Measurements from ENCODE around the gene PLEKHA3. TPM values are rescaled to one million over a fixed set of nuclear protein-coding genes. Genes with fewer than 3 reads are reported as not detected.

PLEKHA3 gene
- total and polyA plus RNA-seq, 2 experiments from 2014 or later: 8.8 to 15.2 TPM

DNA sequence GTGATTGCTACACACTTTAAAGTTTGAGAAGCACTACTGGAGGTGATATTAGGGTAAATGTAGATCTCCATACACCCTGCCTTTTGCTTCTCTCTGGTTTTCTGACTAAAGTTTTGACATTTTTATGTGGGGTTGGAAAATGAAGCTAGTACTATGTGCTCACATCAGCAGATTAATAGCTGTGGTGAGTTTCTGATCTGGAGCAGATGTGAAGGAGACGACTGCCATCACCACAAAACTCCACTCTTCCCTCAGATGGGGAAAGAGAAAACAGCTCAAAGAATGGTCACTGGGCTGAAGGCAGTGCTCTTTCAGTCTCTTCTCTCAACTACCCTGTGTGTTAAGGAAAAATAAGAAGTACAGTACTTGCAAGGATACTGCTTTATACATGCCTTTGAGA lies 37.2 kb downstream of the PLEKHA3 start:
- Histone ChIP-seq H4K20me1 (replicated peaks; ENCODE audit: insufficient read depth) (0 out of 2 replicates have a peak, but pooled peaks cover 5% of the 10 kb centered on the region), H3K79me2 (replicated peaks; ENCODE audit: insufficient read depth) (no peaks in the 10 kb centered on the region), H3K4me1 (ENCODE audit: insufficient read depth) (no peaks in the 10 kb centered on the region), H3K27ac (ENCODE audit: low read depth) (no peak overlapping the region), H3K4me3 (no peak overlapping the region), H3K36me3 (ENCODE audit: insufficient read depth) (no peaks in the 10 kb centered on the region), H3F3A (replicated peaks; ENCODE audit: low read depth) (no peaks in the 10 kb centered on the region), H3K4me2 (no peak overlapping the region), H3K27me3 (ENCODE audit: insufficient read depth) (no peaks in the 10 kb centered on the region), H3K9me2 (ENCODE audit: insufficient read depth) (0 out of 2 replicates have a peak, but pooled peaks cover 5% of the 10 kb centered on the region), H2AFZ (no peak overlapping the region)
- no peaks in the 10 kb centered on the region for H3K4me1 Mint-ChIP-seq
- no peak overlapping the region for H3K4me3 Mint-ChIP-seq
- ATAC-seq (no peak), DNase-seq (ENCODE audit: low spot score) (no peak)
- TF ChIP-seq, protein P1, sequence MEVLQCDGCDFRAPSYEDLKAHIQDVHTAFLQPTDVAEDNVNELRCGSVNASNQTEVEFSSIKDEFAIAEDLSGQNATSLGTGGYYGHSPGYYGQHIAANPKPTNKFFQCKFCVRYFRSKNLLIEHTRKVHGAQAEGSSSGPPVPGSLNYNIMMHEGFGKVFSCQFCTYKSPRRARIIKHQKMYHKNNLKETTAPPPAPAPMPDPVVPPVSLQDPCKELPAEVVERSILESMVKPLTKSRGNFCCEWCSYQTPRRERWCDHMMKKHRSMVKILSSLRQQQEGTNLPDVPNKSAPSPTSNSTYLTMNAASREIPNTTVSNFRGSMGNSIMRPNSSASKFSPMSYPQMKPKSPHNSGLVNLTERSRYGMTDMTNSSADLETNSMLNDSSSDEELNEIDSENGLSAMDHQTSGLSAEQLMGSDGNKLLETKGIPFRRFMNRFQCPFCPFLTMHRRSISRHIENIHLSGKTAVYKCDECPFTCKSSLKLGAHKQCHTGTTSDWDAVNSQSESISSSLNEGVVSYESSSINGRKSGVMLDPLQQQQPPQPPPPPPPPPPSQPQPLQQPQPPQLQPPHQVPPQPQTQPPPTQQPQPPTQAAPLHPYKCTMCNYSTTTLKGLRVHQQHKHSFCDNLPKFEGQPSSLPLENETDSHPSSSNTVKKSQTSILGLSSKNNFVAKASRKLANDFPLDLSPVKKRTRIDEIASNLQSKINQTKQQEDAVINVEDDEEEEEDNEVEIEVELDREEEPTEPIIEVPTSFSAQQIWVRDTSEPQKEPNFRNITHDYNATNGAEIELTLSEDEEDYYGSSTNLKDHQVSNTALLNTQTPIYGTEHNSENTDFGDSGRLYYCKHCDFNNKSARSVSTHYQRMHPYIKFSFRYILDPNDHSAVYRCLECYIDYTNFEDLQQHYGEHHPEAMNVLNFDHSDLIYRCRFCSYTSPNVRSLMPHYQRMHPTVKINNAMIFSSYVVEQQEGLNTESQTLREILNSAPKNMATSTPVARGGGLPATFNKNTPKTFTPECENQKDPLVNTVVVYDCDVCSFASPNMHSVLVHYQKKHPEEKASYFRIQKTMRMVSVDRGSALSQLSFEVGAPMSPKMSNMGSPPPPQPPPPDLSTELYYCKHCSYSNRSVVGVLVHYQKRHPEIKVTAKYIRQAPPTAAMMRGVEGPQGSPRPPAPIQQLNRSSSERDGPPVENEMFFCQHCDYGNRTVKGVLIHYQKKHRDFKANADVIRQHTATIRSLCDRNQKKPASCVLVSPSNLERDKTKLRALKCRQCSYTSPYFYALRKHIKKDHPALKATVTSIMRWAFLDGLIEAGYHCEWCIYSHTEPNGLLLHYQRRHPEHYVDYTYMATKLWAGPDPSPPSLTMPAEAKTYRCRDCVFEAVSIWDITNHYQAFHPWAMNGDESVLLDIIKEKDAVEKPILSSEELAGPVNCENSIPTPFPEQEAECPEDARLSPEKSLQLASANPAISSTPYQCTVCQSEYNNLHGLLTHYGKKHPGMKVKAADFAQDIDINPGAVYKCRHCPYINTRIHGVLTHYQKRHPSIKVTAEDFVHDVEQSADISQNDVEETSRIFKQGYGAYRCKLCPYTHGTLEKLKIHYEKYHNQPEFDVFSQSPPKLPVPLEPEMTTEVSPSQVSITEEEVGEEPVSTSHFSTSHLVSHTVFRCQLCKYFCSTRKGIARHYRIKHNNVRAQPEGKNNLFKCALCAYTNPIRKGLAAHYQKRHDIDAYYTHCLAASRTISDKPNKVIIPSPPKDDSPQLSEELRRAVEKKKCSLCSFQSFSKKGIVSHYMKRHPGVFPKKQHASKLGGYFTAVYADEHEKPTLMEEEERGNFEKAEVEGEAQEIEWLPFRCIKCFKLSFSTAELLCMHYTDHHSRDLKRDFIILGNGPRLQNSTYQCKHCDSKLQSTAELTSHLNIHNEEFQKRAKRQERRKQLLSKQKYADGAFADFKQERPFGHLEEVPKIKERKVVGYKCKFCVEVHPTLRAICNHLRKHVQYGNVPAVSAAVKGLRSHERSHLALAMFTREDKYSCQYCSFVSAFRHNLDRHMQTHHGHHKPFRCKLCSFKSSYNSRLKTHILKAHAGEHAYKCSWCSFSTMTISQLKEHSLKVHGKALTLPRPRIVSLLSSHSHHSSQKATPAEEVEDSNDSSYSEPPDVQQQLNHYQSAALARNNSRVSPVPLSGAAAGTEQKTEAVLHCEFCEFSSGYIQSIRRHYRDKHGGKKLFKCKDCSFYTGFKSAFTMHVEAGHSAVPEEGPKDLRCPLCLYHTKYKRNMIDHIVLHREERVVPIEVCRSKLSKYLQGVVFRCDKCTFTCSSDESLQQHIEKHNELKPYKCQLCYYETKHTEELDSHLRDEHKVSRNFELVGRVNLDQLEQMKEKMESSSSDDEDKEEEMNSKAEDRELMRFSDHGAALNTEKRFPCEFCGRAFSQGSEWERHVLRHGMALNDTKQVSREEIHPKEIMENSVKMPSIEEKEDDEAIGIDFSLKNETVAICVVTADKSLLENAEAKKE (CRISPR knock-in tag; IDR thresholded peaks at IDR 0.05): no peak
- TF ChIP-seq ZNF331 (CRISPR knock-in tag; IDR thresholded peaks at IDR 0.05; ENCODE audit: low read depth): no peak
- TF ChIP-seq, protein P2, sequence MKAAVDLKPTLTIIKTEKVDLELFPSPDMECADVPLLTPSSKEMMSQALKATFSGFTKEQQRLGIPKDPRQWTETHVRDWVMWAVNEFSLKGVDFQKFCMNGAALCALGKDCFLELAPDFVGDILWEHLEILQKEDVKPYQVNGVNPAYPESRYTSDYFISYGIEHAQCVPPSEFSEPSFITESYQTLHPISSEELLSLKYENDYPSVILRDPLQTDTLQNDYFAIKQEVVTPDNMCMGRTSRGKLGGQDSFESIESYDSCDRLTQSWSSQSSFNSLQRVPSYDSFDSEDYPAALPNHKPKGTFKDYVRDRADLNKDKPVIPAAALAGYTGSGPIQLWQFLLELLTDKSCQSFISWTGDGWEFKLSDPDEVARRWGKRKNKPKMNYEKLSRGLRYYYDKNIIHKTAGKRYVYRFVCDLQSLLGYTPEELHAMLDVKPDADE (IDR thresholded peaks at IDR 0.05): no peak
- no peak for TF ChIP-seq POLR2AphosphoS5 (IDR thresholded peaks at IDR 0.05; ENCODE audit: low read depth)
- TF ChIP-seq EZH2 (IDR thresholded peaks at IDR 0.05; ENCODE audit: low read depth, unreplicated experiment): no peak
- TF ChIP-seq, protein P3, sequence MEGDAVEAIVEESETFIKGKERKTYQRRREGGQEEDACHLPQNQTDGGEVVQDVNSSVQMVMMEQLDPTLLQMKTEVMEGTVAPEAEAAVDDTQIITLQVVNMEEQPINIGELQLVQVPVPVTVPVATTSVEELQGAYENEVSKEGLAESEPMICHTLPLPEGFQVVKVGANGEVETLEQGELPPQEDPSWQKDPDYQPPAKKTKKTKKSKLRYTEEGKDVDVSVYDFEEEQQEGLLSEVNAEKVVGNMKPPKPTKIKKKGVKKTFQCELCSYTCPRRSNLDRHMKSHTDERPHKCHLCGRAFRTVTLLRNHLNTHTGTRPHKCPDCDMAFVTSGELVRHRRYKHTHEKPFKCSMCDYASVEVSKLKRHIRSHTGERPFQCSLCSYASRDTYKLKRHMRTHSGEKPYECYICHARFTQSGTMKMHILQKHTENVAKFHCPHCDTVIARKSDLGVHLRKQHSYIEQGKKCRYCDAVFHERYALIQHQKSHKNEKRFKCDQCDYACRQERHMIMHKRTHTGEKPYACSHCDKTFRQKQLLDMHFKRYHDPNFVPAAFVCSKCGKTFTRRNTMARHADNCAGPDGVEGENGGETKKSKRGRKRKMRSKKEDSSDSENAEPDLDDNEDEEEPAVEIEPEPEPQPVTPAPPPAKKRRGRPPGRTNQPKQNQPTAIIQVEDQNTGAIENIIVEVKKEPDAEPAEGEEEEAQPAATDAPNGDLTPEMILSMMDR (conservative IDR thresholded peaks at IDR 0.05; ENCODE audit: low read depth in 2 of 2): no peak
- TF ChIP-seq NANOG (IDR thresholded peaks at IDR 0.05; ENCODE audit: borderline replicate concordance): no peak
- TF ChIP-seq CREB1 (CRISPR knock-in tag; IDR thresholded peaks at IDR 0.05; ENCODE audit: low read depth): no peak
- no peak for TF ChIP-seq STAT1 (IDR thresholded peaks at IDR 0.05; ENCODE audit: unreplicated experiment)
- H3K9me3 Mint-ChIP-seq: no peaks in the 10 kb centered on the region
- peaks cover 7% of the 10 kb centered on the region for H3K27me3 Mint-ChIP-seq (ENCODE audit: insufficient read depth, low read depth, poor library complexity)
- H3K36me3 Mint-ChIP-seq (ENCODE audit: low read depth): 0 out of 3 replicates have a peak, but pooled peaks cover 3% of the 10 kb centered on the region
- H3K27ac Mint-ChIP-seq: no peak overlapping the region

All from GM23338 (cell line).